CD4-positive, alpha-beta T cell treated with Interleukin-17A for 1 hour (primary cell): ENCODE data around the gene CNTNAP2.
"Not testable (repeated sequence)": the region's sequence is repeated elsewhere in the genome, so short reads cannot be mapped to it uniquely, and the experiment has no call there.

Experiments used
- DNase-seq: peaks from one replicate; pipeline ENCODE4 v3.0.0-alpha.2; 2020

CNTNAP2 gene

GRCh38 chr7:148397551-148397950, 2280.9 kb downstream of the CNTNAP2 start:
- DNase-seq, result no peak

DNA sequence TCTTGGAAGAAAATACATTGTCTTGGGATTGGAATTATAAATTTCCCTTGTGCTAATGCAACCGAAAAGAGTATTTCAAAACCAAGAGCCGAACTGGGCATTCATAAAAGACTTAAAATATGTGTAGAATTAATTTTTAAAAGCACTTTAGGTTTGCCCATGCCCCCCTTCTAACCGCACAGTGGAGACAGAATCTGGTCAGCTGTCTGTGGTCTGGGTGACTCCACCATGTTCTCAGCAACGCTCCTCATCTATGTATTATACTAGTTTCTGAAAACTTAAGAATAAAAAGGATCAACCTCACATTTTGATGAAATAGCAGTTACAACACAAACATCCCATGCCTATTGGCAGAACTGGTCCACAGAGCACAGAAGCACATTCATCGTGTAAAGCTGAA, 2281.4 kb downstream of the CNTNAP2 start:
- no peak for DNase-seq

DNA sequence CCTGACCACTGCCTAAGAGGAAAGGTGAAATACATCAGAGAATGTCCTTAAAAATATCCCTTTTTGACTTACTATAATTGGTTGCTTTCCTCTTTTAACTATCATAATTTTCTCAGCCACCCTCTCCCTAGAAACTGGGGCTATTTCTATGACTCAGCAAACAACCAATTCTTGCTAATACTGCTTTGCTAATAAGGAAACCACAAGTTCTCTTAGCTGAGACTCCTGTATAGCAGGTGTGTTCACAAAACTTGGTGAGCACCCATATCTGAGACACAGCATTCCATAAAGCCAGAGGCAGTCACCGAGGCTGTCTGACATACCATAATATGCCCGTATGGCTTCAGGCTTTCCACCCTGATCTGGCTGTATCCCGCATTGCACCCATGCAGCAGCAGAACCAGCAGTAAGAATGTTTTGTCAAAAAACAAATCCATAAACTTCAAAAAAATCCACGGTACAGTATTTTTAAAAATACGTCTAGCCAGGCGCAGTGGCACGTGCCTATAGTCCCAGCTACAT, 2282.3 kb downstream of the CNTNAP2 start:
- no peak for DNase-seq

GRCh38 chr7:148400101-148400500, 2283.5 kb downstream of the CNTNAP2 start:
- no peak for DNase-seq

- DNase-seq, result no peak
Observed at GRCh38 chr7:148402159-148402558, 2285.6 kb downstream of the CNTNAP2 start.

GRCh38 chr7:148403466-148403993, 2286.9 kb downstream of the CNTNAP2 start:
- DNase-seq, result no peak

GRCh38 chr7:148408307-148408706, 2291.7 kb downstream of the CNTNAP2 start:
- no peak for DNase-seq

DNA sequence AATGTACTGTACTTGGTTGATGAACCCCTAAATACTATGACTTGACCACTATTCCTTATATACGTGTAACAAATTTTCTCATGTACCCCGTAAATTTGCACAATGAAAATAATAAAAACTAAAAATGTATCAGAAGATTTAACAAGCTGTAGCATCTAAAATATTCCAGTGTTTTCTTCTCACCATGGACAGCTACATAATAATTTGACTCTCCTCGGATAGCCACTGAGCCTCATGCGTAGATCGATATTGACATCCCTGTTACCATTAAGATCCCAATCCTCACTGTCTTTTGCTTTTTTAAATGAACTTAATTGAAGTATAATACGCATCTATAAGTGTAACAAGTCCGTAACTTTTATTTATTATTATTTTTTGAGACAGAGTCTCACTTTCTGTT, 2294.3 kb downstream of the CNTNAP2 start:
- no peak for DNase-seq

DNA sequence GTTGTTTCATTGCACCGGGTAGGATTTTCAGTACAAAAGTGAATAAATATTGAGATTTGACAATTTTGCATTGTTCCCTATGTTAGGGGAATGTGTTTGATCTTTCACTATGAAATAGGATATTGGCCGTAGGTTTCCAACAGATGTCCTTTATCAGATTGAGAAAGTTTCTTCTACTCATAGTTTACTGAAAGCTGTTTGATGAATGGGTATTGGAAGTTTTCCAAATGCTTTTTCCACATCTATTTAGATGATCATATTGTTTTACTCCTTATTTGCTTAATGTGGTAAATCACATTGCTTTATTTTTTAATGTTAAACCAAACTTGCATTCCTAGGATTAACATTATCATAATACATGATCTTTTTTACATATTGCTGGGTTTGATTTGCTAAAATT, 2296.1 kb downstream of the CNTNAP2 start:
- no peak for DNase-seq

DNA sequence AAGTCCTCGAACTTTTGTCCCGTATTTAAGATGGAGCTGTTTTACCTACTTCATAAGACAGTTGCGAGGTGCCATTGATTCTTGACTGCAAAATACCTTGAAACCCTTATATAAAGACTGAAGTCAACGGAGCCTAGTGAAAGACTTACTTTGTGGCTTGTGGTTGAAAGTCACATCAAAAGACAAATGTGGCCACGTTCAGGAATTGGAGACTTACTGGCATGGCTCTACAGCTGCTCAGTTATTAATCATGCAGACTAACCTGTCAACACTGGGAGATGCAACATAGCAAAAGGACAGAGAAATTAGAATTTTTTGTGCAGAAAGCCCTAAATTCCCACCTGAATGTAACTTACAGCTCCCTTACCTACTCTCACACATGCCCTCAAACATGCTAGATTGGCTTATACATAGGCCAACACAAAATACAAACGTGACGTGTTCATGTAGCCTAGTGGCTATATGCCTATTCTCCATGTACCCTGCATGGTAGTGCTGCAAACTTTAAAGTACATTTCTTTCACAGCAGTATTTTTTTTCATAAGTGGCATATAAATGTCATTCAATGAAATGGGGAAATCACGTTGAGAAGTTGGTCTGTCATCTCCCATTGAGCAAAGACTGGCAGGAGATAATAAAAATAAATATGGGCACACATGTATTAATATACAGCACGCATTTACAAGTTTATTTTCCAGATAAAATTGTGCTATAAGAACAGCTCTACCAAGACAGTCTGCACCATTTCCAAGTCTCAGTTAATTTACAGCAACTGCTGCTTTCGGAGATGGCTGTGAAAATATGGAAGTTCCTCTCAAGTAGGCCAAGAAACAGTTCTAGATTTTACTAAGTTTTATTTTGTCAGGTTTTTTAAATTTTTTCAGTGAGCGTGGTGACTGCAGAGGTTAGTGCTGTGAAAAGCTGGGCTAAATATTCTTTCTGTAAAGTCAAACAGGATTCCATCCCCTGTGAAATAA, 2303.5 kb downstream of the CNTNAP2 start:
- DNase-seq, result no peak

DNA sequence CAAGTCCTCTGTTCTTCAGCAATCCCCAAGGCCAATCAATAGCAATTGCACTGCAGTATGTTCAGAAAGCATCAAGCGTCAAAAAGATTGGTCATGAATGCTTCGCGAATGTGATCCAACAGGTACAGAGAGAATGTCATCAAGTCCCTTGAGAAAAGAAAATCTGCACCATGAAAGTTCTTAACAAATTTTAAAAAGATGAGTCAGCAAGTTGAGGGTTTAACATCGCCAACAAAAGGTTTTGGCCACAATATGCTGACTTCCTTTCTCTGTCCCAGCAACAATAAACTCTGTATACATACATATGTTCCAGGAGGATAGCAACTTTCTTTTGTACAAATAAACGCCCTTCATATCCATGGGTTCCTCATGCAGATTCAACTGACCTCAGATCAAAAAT, 2305.4 kb downstream of the CNTNAP2 start:
- DNase-seq, result no peak

GRCh38 chr7:148426393-148426792, 2309.8 kb downstream of the CNTNAP2 start:
- DNase-seq, result not testable (repeated sequence)

- not testable (repeated sequence) for DNase-seq
Observed at GRCh38 chr7:148430690-148431089, 2314.1 kb downstream of the CNTNAP2 start.

- no peak for DNase-seq
Observed at GRCh38 chr7:148433521-148434180, 2317.1 kb downstream of the CNTNAP2 start.

- no peak for DNase-seq
Observed at GRCh38 chr7:148434181-148434757, 2317.7 kb downstream of the CNTNAP2 start.

DNA sequence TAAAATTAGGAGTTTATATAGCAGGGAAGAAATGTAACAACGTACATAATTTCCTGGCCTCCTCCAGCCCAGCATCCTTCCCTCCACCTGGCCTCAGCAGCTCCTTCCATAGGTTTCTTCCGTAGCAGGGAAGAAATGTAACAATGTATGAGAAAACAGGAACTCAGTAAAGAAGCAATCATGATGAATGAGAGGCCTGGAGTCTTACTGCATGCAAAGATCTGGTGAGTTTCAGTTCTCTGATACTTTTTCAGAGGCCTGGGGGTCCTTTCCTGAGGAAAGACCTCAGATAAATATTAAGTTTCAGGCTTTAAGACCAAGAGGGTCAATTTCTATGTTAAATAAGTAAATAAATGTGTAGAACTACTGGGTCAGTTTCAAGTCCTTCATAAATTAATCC, 2318.3 kb downstream of the CNTNAP2 start:
- no peak for DNase-seq

DNA sequence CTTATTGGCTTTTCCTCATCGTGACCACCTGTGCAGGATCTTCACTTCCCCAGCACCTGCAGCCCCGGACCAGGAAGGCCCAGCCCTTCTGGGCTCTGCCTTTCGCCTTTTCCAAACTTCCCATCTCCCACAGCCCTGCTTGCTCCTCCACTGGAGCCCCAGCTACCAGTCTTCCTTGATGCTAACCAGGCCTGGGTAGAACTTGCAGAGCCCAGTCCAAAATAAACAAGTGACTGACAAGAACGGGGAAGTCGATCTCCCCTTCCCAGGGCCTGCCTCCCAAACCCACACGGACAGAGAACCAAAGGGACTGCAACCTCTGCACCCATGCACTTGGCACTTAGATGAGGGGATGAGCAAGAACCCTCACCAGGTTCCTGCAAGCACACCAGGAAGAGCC, 2319.1 kb downstream of the CNTNAP2 start:
- no peak for DNase-seq

DNA sequence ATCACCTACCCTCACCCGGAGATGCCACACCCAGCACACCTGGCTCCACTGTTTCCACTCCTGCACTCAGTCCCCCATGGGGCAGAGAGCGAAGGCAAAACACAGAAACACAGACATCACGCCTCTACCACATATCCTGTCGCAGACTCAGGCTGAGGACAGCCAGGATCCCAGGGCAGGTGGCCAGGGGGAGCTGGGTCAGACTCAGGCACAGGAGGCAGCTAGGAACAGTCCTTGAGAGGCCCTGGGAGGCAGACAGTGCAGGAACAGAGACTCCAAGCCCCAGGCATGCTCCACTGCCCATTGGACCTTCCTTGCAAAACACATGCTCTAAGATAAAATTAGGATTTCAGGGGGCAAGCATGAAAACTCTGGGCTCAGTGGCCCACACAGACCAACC, 2319.5 kb downstream of the CNTNAP2 start:
- no peak for DNase-seq

GRCh38 chr7:148436571-148436970, 2320.0 kb downstream of the CNTNAP2 start:
- DNase-seq, result no peak

DNA sequence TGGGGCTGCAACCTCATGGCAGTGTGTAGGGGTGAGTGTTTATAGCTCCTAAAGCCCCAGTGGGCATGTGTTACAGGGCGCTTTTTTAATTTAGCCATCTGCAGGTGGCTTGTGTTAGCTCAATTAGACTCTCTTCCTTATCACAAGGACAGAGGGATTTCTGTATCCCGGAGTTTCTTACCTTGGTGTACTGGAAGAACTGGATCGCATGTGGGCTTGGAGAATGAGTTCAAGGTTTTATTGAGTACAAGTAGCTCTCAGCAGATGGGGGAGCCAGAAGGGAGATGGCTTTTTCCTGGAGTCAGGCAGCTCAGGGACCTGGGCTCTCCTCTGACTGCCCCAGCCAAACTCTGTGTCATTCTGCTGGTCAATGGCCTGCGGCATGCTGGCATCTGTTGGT, 2320.4 kb downstream of the CNTNAP2 start:
- no peak for DNase-seq

- DNase-seq, result no peak
Observed at GRCh38 chr7:148442141-148442655, 2325.6 kb downstream of the CNTNAP2 start.

DNA sequence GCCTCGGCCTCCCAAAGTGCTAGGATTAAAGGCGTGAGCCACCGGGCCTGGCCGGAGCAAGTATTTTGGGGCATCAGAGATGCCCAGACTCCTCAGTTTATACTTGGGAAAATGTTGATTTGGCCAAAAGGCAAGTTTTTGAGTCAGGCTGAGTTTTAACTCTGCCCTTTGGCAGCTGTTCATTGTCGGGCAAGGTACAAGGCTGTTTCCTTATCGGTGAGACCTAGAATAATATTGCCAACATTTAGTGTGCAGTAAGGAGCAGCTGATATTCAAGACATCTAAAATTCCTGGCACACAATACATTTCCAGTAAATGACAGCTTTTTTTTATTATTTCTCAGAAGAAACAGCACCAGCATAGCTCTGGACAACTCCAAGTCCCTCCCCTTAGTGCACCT, 2326.3 kb downstream of the CNTNAP2 start:
- DNase-seq, result no peak
